HEK293T (cell line): Measurements from ENCODE around the gene GALNT15.

ENCODE experiments used
- ARNT ChIP-seq: fragments of 450-650 bp; IDR thresholded peaks from 2 replicates; pipeline ENCODE4 v1.6.1; 2017; ENCODE audit warnings: mild to moderate bottlenecking
- BHLHE40 ChIP-seq: fragments of 450-650 bp; IDR thresholded peaks from 2 replicates; pipeline ENCODE4 v1.6.1; 2016; ENCODE audit warnings: mild to moderate bottlenecking, moderate library complexity, borderline replicate concordance
- ELF4 ChIP-seq: fragments of 450-650 bp; IDR thresholded peaks from 2 replicates; pipeline ENCODE4 v1.6.1; 2017; ENCODE audit warnings: antibody characterized with exemption
- FOXK2 ChIP-seq: fragments of 450-650 bp; IDR thresholded peaks from 2 replicates; pipeline ENCODE4 v1.6.1; 2016; ENCODE audit warnings: mild to moderate bottlenecking
- FOXM1 ChIP-seq: fragments of 450-650 bp; IDR thresholded peaks from 2 replicates; pipeline ENCODE4 v1.6.1; 2017; ENCODE audit warnings: mild to moderate bottlenecking, borderline replicate concordance
- HDGF ChIP-seq: fragments of 450-650 bp; IDR thresholded peaks from 2 replicates; pipeline ENCODE4 v1.6.1; 2017; ENCODE audit warnings: antibody characterized with exemption, borderline replicate concordance
- NFRKB ChIP-seq: fragments of 450-650 bp; IDR thresholded peaks from 2 replicates; pipeline ENCODE4 v1.6.1; 2016; ENCODE audit warnings: mild to moderate bottlenecking, moderate library complexity
- SP1 ChIP-seq: fragments of 450-650 bp; IDR thresholded peaks from 2 replicates; pipeline ENCODE4 v1.6.1; 2017
- SUZ12 ChIP-seq: fragments of 450-650 bp; IDR thresholded peaks from 2 replicates; pipeline ENCODE4 v1.6.1; 2016; ENCODE audit warnings: mild to moderate bottlenecking
- TARDBP ChIP-seq: fragments of 450-650 bp; IDR thresholded peaks from 2 replicates; pipeline ENCODE4 v1.6.1; 2016
- ZNF384 ChIP-seq: fragments of 450-650 bp; IDR thresholded peaks from 2 replicates; pipeline ENCODE4 v1.6.1; 2016

- no peak for TF ChIP-seq TARDBP
- TF ChIP-seq ELF4, result no peak
- TF ChIP-seq BHLHE40, result no peak
- TF ChIP-seq FOXK2, result no peak
- no peak for TF ChIP-seq SP1
- no peak for TF ChIP-seq HDGF
- no peak for TF ChIP-seq NFRKB
- TF ChIP-seq SUZ12, result no peak
- no peak for TF ChIP-seq ZNF384
- no peak for TF ChIP-seq FOXM1
- no peak for TF ChIP-seq ARNT
Measured at GRCh38 chr3:16134173-16134928, 40.1 kb upstream of the GALNT15 start.
